Ramos (cell line): ENCODE results near the gene MYORG.
"Not testable (repeated sequence)": the region's sequence is repeated elsewhere in the genome, so short reads cannot be mapped to it uniquely, and the experiment has no call there.

Source experiments
- in situ Hi-C: fragments of 300-500 bp; cut with MboI; formaldehyde crosslinking; loops from one replicate; pipeline ENCODE4 v1.14.3; 2022; ENCODE audit warnings: low sequenced_read_pairs; ENCODE audit not compliant: unreplicated experiment

MYORG gene

DNA sequence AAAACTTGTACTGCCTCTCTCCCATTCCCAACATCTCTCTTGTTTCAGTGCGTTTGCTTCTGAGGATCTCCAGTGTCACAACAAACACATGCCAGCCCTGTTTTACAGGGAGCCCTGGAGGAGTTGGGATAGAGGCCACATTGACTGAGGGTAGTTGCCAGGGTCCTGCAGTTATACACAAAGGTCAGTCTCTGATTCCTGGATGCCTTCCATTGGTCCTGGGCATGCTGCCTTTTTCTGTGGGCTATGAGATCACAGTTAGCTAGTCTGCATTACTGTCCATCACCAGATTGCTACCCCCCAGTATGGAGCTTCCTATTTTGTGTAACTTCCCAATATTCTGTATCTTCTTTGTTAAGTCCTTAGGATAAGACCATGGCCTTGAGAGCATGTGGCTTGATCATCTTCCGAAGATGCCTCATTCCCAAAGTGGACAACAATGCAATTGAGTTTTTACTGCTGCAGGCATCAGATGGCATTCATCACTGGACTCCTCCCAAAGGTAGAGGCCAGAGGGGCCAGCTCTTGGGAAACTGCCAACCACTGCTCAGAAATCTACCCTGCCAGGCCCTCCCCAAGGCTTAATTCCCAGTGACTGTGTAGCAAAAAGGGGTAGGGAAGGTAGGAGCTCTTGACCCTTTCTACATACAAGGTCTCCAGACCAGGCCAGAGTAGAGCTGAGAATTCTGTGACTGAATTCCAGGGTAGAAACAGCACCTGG lies 37.9 kb downstream of the MYORG start:
- in situ Hi-C loops: no loop called here

DNA sequence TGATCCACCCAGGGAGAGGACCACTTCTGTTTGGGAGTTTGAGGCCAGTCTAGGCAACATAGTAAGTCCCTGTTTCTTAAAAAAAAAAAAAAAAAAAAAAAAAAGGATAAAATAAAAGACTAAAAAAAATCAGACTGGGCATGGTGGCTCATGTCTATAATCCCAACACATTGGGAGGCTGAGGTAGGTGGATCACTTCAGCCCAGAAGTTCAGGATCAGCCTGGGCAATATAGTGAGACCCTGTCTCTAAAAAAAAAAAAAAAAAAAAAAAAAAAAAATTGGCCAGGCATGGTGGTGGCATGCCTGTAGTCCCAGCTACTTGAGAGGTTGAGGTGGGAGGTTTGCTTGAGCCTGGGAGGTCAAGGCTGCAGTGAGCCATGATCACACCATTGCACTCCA lies 38.6 kb downstream of the MYORG start:
- in situ Hi-C loops: not testable (repeated sequence)

DNA sequence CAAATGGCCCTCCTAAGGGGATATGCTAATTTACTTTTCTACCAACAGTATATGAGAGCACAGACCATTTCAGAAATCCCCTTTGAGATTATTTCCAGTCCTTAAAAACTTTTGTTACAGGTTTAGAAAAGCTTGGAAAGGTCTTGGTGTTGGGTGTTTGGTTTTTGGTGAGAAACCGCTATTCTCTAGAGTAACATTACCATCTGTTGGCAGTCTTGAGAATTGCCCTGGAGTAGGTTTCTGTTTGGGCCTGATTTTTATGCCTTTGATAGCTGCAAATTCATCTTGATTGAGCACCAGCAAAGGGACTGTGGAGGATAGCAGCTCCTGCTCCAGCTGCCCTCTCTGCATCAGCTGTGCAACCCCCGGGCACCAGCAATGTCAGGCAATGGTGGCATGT lies 39.3 kb downstream of the MYORG start:
- in situ Hi-C loops: no loop called here

DNA sequence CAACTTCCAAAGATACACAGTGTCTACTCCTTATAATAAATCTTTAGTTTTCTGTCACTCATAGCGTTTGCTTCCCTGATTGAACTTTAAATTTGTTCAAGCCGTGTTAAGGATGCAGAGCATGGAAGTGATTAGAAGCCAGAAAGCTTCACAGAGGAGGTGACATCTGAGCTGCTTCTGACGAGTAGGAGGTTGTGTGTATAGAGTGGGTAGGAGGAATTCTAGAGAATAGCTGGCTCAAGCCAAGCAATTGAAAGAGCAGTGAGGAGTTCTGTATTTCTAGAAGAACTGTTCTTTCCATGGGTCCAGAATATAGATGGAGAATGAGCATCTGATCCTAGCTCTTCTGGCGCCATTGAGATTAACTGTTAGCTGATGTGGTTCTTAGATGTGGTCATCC lies 41.3 kb downstream of the MYORG start:
- in situ Hi-C loops: no loop called here

DNA sequence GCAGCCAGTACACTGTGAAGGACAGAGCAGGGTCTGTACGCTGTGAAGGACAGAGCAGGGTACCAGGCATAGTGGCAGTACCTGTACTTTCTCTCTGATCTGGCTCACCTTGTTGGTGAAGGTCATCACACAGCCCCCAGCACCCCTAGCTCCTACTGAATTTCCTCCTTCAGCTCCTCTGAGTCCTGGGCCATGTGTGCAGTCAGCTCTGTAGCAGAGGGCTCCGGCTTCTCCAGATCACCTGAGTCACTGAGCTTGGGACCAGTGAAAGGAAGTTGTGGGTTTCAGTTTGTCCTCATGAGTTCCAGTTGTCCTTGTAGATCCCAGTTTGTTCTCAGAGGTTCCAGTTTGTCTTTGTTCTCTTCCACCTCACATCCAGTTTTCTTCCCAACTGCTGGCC lies 41.8 kb downstream of the MYORG start:
- in situ Hi-C loops: no loop called here

DNA sequence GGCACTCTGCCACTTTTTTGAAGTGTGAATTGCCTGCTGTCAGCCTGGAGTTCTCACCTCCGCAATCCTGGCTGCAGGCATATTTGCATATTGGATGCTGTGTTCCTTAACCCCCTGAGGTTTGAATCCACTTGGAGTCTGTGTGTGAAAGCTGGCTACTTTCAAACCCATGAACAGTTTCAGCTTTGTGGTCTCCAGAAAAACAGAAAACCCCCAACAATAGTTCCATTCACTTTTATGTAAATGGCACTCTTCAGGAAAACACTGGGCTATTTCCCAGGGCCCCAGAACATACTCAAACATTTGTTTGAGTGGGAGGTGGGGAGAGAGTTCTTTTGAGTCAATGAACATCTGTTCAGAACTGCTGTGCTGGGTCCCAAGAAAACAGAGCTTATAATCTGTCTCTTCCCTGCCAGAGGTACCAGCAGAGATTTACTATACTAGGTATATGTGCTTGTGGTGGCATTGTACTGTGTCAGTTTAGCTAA lies 42.3 kb downstream of the MYORG start:
- in situ Hi-C loops: no loop called here

DNA sequence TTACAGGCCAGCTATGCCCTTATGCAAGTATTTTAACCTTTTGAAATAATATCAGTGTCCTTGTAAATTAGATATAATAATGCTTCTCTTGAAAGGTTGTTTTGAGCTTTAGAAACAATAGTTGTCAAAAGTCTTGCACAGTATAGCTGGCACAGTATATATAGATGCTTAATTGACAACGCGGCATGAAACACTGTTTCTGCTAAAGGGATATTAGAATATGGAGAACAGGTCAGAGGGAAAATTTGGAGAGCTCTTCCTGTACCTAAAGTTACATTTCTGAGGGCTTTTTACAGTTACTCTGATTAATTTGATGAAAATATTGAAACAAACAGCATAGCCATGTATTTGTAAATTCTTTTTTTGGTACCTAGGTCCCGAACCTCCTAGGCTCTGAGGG lies 42.9 kb downstream of the MYORG start:
- in situ Hi-C loops: no loop called here

DNA sequence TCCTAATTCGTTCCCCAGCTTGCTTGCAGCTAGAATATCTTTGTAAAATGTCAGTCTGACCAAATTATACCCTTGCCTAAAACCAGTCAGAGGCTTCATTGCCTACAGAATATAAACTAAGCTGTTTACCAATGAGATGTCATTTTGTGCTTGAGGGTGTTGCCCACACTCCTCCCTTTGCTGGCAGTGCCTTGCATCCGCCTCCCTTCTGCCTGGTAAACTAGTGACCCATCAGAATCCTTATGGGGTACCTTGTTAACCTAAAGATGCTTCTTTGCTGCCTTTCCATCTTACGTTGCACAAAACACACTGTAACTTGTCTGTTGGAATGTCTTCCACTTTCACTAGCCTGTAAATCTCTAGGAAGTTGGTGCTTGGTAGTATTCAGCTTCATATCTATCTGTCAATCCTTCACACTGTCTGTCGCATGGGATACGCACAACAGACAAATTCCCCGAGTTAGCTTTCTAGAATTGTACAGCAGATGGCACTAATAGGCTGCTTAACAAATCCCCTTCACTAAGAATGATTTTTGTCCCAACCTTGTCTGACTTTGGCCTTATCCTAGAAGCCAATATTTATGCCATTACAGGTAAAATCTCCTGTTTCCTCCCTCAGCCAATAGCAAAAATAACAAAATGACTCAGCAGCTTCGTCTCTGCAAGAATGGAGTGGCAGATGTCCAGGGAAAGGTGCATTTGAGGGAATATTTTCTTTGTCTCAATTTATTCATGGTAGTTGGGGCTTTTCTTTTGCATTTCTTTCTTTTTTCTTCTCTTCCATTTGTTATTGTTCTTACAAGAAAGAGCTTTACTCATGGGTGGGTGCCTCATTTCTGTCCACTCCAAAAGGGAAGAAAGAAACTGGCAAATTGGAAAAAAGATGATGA lies 44.4 kb downstream of the MYORG start:
- in situ Hi-C loops: no loop called here

DNA sequence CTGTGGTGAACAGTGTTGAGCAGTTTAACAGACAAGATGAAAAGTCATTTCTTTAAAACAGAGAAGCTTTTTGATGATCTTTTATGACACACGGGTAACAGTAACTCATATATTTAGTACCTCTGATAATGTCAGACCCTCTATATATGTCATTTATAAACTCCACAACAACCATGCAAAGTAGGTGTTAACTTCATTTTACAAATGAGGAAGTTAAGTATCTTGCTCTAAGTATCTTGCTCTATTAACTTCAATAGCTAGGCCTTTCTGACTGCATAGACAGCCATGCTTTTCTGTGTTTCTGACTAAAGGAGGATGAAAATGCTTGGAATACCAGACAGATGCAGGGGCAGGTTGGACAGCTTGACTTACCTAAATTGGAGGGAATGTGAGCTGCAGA lies 45.5 kb downstream of the MYORG start:
- in situ Hi-C loops: no loop called here

DNA sequence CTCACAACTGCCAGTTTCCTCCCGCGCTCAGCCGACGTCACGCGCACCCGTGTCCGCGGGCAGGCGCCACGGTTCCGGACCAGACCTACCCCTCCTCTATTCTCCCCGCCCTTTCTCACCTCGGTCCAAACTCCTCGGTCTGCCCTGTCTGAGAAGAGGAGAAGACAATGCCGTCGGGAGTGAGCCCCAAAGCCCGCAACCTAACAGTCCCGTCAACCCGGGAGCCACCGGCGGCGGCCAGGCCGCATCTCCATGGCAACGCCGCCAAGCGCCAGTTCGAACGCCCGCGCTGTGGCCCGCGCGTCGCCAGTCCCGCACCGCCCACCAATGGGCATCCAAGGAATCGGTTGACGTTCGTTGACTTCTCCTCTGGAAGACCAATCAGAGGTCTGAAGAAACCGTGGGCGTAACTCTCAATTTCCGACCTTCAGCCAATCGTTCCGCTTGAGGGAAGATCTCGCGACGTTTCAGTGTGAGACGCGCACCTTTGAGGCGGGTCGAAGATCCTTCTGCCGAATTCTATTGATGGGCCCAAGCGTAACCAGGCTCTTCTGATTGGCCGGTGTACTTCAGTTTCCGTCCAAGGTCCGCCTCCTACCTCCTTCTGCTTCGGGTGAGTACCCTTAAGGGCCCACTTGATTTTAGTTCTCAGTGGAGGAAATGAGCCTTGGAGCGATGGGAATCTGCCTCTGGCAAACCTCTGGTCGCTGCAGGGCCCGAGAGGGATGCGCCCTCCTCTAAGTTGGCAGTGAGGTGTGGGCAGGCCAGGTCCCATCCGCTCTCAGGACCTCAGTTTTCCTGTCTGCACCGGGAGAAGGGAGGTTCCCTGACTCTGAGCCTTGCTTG lies 47.5 kb downstream of the MYORG start, which contains the start of the genes KIF24 and NUDT2:
Gene KIF24 (minus strand): TSS at position 282 of the 846 bp plus-strand sequence. CDS start 17,922 bp downstream, outside the sequence.
Gene NUDT2 (plus strand): TSS at position 583 of the 846 bp plus-strand sequence. CDS start 9,471 bp downstream, outside the sequence.
- in situ Hi-C loops: no loop called here

DNA sequence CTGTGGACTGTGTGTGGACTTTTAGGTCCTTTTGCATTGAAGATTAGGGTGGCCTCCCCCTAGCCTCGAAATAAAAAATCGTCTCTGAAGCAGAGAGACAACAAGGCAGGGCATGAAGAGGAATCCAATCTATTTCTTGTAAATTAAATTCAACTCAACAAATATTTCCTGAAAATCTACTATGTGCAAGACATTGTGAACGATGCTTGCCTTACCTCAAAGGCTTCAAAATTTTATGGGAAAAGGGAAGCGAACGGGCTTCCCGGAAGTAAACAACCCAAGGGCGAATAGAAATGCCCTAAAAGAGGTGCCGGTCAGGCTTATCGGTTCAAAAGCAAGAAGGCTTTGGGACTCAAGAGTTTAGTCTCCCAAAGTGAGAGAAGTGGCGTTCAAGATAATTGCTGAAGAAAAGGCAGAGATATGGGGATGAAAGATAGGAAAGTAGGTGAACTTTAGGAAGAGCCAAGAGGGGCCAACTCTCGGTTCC lies 48.2 kb downstream of the MYORG start:
- in situ Hi-C loops: no loop called here

DNA sequence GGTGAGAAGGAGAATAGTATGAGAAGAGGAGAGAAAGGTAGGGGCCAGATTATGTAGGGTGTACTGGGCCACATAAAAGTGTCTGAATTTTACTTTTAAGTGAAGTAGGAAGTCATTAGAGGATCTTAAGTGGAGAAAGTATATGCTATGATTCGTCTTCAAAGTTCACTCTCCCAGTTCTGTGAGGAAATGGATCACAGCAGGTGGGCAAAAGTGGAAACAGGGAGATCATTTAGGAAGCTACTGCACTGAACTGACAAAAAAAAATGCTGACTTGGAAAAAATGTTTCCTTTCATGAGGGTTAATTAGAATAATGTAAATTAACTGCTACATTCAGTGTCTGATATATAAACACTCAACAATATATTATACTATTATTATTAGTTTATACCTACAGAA lies 50.0 kb downstream of the MYORG start:
- in situ Hi-C loops: no loop called here

DNA sequence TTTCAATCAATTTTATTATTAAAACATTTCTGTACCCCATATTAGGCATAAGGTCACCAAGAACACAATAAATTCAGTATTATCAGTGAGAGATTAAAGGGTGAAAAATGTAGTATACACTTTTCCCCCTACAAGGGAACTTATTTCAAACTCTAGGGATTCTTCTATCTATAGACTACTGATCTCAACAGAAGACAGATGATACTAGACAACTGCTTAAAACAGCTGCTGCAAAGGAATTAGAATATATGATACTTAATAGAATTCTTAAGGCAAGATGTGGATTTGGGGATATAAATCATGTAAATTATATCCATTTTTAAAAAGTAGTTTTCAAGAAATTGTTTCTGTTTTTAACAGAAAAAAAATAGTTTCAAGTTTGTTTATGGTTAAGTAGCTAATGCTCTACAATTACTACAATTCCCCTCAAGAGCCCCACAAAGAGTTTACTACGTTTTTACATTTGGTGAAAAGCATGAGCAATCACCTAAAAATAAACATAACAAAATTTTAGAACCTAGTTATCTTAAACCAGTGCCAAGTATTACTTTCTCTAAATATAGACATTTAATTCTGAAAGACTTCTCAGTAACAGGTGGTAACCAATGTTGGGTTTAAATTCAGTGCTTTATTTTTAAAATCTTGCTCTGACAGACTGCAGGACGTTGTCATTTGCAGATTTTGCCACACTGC lies 53.7 kb downstream of the MYORG start:
- in situ Hi-C loops: loop anchor here (25.0 kb wide), 1 partner anchor 111 kb away; no protein-coding TSS in a partner anchor

DNA sequence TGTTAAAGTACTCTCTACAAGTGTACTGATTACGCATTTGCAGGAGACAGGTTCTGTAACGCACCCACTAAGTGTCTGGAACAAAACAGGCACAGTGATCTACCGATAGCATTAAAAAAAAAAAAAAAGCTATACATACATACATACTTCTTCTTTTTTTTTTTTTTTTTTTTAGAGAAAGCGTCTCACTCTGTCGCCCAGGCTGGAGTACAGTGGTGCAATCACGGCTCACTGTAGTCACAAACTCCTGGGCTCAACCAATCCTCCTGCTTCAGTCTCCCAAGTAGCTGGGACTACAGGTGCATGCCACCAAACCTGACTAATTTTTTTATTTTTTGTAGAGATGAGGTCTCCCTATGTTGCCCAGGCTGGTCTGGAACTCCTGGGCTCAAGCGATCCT lies 55.2 kb downstream of the MYORG start:
- in situ Hi-C loops: loop anchor here (25.0 kb wide), 1 partner anchor 109 kb away; no protein-coding TSS in a partner anchor

DNA sequence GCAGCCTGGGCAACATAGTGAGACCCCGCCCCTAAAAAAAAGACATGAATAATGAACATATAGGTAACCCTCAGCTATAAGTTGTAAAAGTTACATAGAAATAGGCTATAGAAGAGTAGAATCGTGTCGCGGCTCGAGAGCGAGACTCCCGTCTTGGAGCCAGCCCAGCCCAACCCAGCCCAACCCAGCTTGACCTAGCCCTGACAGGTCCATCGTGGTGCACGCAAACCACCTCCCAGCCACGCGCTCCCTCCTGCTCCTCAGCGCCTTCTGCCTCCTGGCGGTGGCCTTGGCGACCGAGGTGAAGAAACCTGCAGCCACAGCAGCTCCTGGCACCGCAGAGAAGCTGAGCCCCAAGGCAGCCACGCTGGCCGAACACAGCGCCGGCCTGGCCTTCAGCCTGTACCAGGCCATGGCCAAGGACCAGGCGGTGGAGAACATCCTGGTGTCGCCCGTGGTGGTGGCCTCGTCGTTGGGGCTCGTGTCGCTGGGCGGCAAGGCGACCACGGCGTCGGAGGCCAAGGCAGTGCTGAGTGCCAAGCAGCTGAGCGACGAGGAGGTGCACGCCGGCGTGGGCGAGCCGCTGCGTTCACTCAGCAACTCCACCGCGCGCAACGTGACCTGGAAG lies 58.4 kb downstream of the MYORG start:
- in situ Hi-C loops: loop anchor here (25.0 kb wide), 1 partner anchor 106 kb away; no protein-coding TSS in a partner anchor

DNA sequence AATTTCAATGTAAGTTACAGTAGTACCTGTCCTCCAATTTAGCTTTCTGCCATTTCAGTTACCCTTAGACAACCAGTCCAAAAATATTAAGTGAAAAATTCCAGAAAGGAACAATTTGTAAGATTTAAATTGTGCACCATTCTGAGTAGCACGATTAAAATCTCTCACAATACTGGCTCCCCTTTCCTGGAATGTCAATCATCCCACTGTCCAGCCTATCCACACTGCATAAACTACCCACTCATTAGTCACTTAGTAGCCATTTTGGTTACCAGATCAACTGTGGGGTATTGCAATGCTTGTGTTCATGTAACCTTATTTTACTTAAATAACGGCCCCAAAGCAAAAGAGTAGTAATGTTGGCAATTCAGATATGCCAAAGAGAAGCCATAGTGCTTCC lies 59.3 kb downstream of the MYORG start:
- in situ Hi-C loops: loop anchor here (25.0 kb wide), 1 partner anchor 105 kb away; no protein-coding TSS in a partner anchor
